Liver (tissue), 9 donors: ENCODE measurements around the gene KCNMA1. TPM values are rescaled to one million over a fixed set of nuclear protein-coding genes. Genes with fewer than 3 reads are reported as not detected.

Source experiments
- DNase-seq: peaks from one replicate; pipeline ENCODE4 v3.0.0-alpha.2; 2017; ENCODE audit warnings: low spot score
- H3K27ac ChIP-seq, 2 donors: one replicate each; pipeline ENCODE4 v1.7.0; 2013; ENCODE audit warnings: inconsistent platforms in 2 of 2, low read length in 2 of 2, control low read depth in 1 of 2, low read depth in 1 of 2, mild to moderate bottlenecking in 1 of 2
- H3K27me3 ChIP-seq, 4 donors: one replicate each; pipeline versions ENCODE4 v1.6.1 to v1.7.0; 2013; ENCODE audit warnings: low read length in 3 of 4, inconsistent platforms in 1 of 4, mild to moderate bottlenecking in 1 of 4, moderate library complexity in 1 of 4; ENCODE audit not compliant: control insufficient read depth in 4 of 4, insufficient read depth in 4 of 4
- H3K36me3 ChIP-seq, 4 donors: one replicate each; pipeline versions ENCODE4 v1.6.1 to v1.7.0; 2013; ENCODE audit warnings: low read length in 3 of 4, mild to moderate bottlenecking in 3 of 4, low read depth in 1 of 4, moderate library complexity in 1 of 4; ENCODE audit not compliant: control insufficient read depth in 4 of 4, insufficient read depth in 3 of 4
- H3K4me1 ChIP-seq, 4 donors: one replicate each; pipeline versions ENCODE4 v1.6.1 to v1.7.0; 2013; ENCODE audit warnings: low read length in 3 of 4, mild to moderate bottlenecking in 3 of 4, moderate library complexity in 1 of 4; ENCODE audit not compliant: control insufficient read depth in 4 of 4, insufficient read depth in 4 of 4
- H3K4me3 ChIP-seq, 3 donors: one replicate each; pipeline versions ENCODE4 v1.6.1 to v1.7.0; 2013; ENCODE audit warnings: low read length in 3 of 3, control low read depth in 1 of 3, low read depth in 1 of 3, mild to moderate bottlenecking in 1 of 3
- H3K9ac ChIP-seq, 2 donors: one replicate each; pipeline ENCODE4 v1.7.0; 2013; ENCODE audit warnings: low read length in 2 of 2, mild to moderate bottlenecking in 2 of 2, moderate library complexity in 2 of 2, control low read depth in 1 of 2, low read depth in 1 of 2
- H3K9me3 ChIP-seq, 4 donors: one replicate each; pipeline versions ENCODE4 v1.6.1 to v1.7.0; 2013; ENCODE audit warnings: low read length in 3 of 4; ENCODE audit not compliant: control insufficient read depth in 4 of 4
- EGR1 ChIP-seq, 2 donors: IDR thresholded peaks; 2 replicates each; pipeline ENCODE4 v1.6.1; 2016 to 2018; ENCODE audit warnings: antibody characterized with exemption in 2 of 2, low read depth in 2 of 2
- FOXA1 ChIP-seq: IDR thresholded peaks from 2 replicates; pipeline ENCODE4 v1.6.1; 2016; ENCODE audit warnings: antibody characterized with exemption
- FOXA2 ChIP-seq: IDR thresholded peaks from 2 replicates; pipeline ENCODE4 v1.6.1; 2016; ENCODE audit warnings: antibody characterized with exemption
- GABPA ChIP-seq, 2 donors: IDR thresholded peaks in 1 of 2; conservative IDR thresholded peaks in 1 of 2; 2 replicates each; pipeline ENCODE4 v1.6.1; 2016; ENCODE audit warnings: antibody characterized with exemption in 2 of 2, mild to moderate bottlenecking in 1 of 2, moderate library complexity in 1 of 2
- HNF4A ChIP-seq, 2 donors: conservative IDR thresholded peaks; 2 replicates each; pipeline ENCODE4 v1.6.1; 2016; ENCODE audit warnings: antibody characterized with exemption in 2 of 2, mild to moderate bottlenecking in 2 of 2
- JUND ChIP-seq, 2 donors: IDR thresholded peaks; 2 replicates each; pipeline ENCODE4 v1.6.1; 2016; ENCODE audit warnings: antibody characterized with exemption in 2 of 2
- MAX ChIP-seq: IDR thresholded peaks from 2 replicates; pipeline ENCODE4 v1.6.1; 2016; ENCODE audit warnings: antibody characterized with exemption
- NR2F2 ChIP-seq: IDR thresholded peaks from 2 replicates; pipeline ENCODE4 v1.6.1; 2016; ENCODE audit warnings: antibody characterized with exemption
- RXRA ChIP-seq, 2 donors: IDR thresholded peaks; 2 replicates each; pipeline ENCODE4 v1.6.1; 2017 to 2018; ENCODE audit warnings: antibody characterized with exemption in 2 of 2, mild to moderate bottlenecking in 1 of 2
- SP1 ChIP-seq: IDR thresholded peaks from 2 replicates; pipeline ENCODE4 v1.6.1; 2018; ENCODE audit warnings: antibody characterized with exemption, mild to moderate bottlenecking
- TAF1 ChIP-seq: conservative IDR thresholded peaks from 2 replicates; pipeline ENCODE4 v1.6.1; 2016; ENCODE audit warnings: antibody characterized with exemption, mild to moderate bottlenecking
- YY1 ChIP-seq: IDR thresholded peaks from 2 replicates; pipeline ENCODE4 v1.6.1; 2016; ENCODE audit warnings: antibody characterized with exemption, mild to moderate bottlenecking
- ZBTB33 ChIP-seq: IDR thresholded peaks from 2 replicates; pipeline ENCODE4 v1.6.1; 2016; ENCODE audit warnings: antibody characterized with exemption
- WGBS: extraction: QIAGEN DNeasy Blood & Tissue Kit; methylation state at CpG from one replicate; pipeline ENCODE4 v1.1.7; 2013; 5-methylcytosine and 5-hydroxymethylcytosine counted together
- polyA plus RNA-seq, 2 donors: library from polyadenylated mRNA; stranded (reverse) in 1 of 2; unstranded in 1 of 2; fragments of 200-250 nt in 1 of 2; fragments of >200 nt in 1 of 2; fragmentation: Nextera tagmentation in 1 of 2; extraction: Ambion mirVana in 1 of 2; gene quantifications; one replicate each; pipeline versions ENCODE4 v1.2.1 to v1.2.3, GENCODE V29; 2013 to 2015
- total RNA-seq, 2 donors: library from RNA; depleted of rRNA; stranded (reverse); fragments of >200 nt; gene quantifications; one replicate each; pipeline ENCODE4 v1.2.3, GENCODE V29; 2014
- TF ChIP-seq, protein P1 (sequence below): fragments of 150-350 bp; IDR thresholded peaks from 2 replicates; pipeline ENCODE4 v1.5.1; 2017; ENCODE audit warnings: improper control_type of control experiment, low read depth, low read length; ENCODE audit not compliant: missing input control
- donor health status: healthy.
- donor health status: healthy.
- donor health status: healthy.
- donor health status: healthy.
- donor health status: healthy.

The KCNMA1 gene
- total and polyA plus RNA-seq, 4 donors, result 2.5 to 9.7 (median 4.7) TPM

DNA sequence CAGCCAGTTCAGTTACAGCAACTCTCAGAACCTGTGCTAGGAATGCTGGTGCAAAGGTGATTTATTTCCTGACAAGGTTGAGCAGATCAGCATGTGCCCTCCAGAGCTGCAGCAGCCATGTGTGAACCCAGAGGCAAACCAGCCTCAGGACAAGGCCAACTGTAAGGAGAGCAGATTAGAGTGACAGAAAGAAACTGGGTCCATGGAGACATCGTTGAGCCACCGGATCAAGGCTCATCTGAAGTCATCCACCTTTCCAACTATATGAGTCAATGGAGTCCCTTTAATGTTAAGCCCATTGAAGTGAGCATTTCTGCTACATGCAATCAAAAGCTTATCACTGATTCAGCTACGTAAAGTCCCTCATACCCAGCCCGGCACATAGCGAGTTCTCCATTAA is 26.4 kb downstream of the KCNMA1 start:
- Histone ChIP-seq H3K9me3 (no peaks in the 10 kb centered on the region), H3K27ac (no peak overlapping the region), H3K4me1 (peaks cover 3 to 20% (median 13%) of the 10 kb centered on the region in 4 donors), H3K36me3 (no peaks in the 10 kb centered on the region), H3K4me3 (no peak overlapping the region), H3K27me3 (no peaks in the 10 kb centered on the region), H3K9ac (no peak overlapping the region)
- TF ChIP-seq FOXA2, result no peak
- TF ChIP-seq MAX, result no peak
- TF ChIP-seq FOXA1, result no peak
- no peak for TF ChIP-seq TAF1
- TF ChIP-seq GABPA (IDR thresholded peaks at IDR 0.05 in 1 of 2, conservative IDR thresholded peaks at IDR 0.05 in 1 of 2), result no peak
- no peak for TF ChIP-seq NR2F2
- no peak for TF ChIP-seq YY1
- TF ChIP-seq RXRA (IDR thresholded peaks at IDR 0.05), result no peak
- TF ChIP-seq, protein P1, sequence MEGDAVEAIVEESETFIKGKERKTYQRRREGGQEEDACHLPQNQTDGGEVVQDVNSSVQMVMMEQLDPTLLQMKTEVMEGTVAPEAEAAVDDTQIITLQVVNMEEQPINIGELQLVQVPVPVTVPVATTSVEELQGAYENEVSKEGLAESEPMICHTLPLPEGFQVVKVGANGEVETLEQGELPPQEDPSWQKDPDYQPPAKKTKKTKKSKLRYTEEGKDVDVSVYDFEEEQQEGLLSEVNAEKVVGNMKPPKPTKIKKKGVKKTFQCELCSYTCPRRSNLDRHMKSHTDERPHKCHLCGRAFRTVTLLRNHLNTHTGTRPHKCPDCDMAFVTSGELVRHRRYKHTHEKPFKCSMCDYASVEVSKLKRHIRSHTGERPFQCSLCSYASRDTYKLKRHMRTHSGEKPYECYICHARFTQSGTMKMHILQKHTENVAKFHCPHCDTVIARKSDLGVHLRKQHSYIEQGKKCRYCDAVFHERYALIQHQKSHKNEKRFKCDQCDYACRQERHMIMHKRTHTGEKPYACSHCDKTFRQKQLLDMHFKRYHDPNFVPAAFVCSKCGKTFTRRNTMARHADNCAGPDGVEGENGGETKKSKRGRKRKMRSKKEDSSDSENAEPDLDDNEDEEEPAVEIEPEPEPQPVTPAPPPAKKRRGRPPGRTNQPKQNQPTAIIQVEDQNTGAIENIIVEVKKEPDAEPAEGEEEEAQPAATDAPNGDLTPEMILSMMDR, result no peak
- no peak for TF ChIP-seq JUND (IDR thresholded peaks at IDR 0.05)
- TF ChIP-seq EGR1 (IDR thresholded peaks at IDR 0.05; ENCODE audit: low read depth in 2 of 2), result no peak
- TF ChIP-seq HNF4A (conservative IDR thresholded peaks at IDR 0.05), result no peak
- TF ChIP-seq SP1, result no peak
- 86% methylated on average over 5 of the region's 5 CpGs for WGBS
- no peak for DNase-seq

DNA sequence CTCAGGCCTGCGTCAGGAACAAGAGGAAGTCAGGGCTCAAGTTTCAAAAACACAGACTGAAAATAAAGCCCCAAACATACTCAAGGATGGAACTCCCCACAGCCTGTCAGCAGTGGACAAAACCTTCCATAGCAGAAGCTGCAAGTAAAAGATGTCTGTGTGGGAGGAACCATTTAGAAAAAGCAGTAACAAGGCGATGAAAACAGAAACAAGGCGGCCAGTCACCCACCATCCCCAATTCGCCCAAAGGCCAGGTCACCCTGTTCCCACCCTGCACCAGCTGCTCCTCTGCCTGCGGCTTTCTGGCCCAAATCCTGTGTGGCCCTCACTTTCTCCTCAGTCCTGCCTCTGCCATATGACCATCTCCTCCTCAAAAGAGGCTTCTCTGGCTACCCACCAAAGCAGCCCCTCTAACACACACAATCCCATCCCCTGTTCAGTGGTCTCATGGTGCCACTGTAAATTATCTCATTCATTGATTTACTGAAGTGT is 27.8 kb downstream of the KCNMA1 start:
- no peak for TF ChIP-seq FOXA2
- TF ChIP-seq, protein P1, result no peak
- no peak for TF ChIP-seq JUND (IDR thresholded peaks at IDR 0.05)
- no peak for TF ChIP-seq RXRA (IDR thresholded peaks at IDR 0.05)
- TF ChIP-seq TAF1, result no peak
- TF ChIP-seq ZBTB33, result no peak
- no peak for TF ChIP-seq GABPA (IDR thresholded peaks at IDR 0.05 in 1 of 2, conservative IDR thresholded peaks at IDR 0.05 in 1 of 2)
- TF ChIP-seq EGR1 (IDR thresholded peaks at IDR 0.05; ENCODE audit: low read depth in 2 of 2), result no peak
- TF ChIP-seq MAX, result no peak
- no peaks in the 10 kb centered on the region for H3K27me3 ChIP-seq
- H3K36me3 ChIP-seq, result no peaks in the 10 kb centered on the region
- WGBS, result 88% methylated on average over 5 of the region's 5 CpGs
- peaks cover 3 to 20% (median 13%) of the 10 kb centered on the region in 4 donors for H3K4me1 ChIP-seq
- no peak overlapping the region for H3K27ac ChIP-seq
- no peak overlapping the region for H3K4me3 ChIP-seq
- no peak overlapping the region for H3K9ac ChIP-seq
- DNase-seq, result no peak
- H3K9me3 ChIP-seq, result no peaks in the 10 kb centered on the region
